ENCODE measurements around the gene MFAP3L. TPM values are rescaled to one million over a fixed set of nuclear protein-coding genes. Genes with fewer than 3 reads are reported as not detected.

The MFAP3L gene
- total RNA-seq, 3 donors from 2014 or later, result 2.5 to 10.8 (median 3.6) TPM

GRCh38 chr4:169975131-169975837, 50.9 kb downstream of the MFAP3L start:
- Histone ChIP-seq H3K4me1 (ENCODE audit: low read depth) (no peaks in the 10 kb centered on the region), H3K36me3 (ENCODE audit: low read depth) (no peaks in the 10 kb centered on the region), H3K4me3 (no peak overlapping the region), H3K9me3 (no peaks in the 10 kb centered on the region)
- DNase-seq (no peak), ATAC-seq (no peak)
- intact Hi-C loops (cut with DNase I, micrococcal nuclease), result no loop called here
- TF ChIP-seq, protein P1, sequence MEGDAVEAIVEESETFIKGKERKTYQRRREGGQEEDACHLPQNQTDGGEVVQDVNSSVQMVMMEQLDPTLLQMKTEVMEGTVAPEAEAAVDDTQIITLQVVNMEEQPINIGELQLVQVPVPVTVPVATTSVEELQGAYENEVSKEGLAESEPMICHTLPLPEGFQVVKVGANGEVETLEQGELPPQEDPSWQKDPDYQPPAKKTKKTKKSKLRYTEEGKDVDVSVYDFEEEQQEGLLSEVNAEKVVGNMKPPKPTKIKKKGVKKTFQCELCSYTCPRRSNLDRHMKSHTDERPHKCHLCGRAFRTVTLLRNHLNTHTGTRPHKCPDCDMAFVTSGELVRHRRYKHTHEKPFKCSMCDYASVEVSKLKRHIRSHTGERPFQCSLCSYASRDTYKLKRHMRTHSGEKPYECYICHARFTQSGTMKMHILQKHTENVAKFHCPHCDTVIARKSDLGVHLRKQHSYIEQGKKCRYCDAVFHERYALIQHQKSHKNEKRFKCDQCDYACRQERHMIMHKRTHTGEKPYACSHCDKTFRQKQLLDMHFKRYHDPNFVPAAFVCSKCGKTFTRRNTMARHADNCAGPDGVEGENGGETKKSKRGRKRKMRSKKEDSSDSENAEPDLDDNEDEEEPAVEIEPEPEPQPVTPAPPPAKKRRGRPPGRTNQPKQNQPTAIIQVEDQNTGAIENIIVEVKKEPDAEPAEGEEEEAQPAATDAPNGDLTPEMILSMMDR (IDR thresholded peaks at IDR 0.05), result no peak

DNA sequence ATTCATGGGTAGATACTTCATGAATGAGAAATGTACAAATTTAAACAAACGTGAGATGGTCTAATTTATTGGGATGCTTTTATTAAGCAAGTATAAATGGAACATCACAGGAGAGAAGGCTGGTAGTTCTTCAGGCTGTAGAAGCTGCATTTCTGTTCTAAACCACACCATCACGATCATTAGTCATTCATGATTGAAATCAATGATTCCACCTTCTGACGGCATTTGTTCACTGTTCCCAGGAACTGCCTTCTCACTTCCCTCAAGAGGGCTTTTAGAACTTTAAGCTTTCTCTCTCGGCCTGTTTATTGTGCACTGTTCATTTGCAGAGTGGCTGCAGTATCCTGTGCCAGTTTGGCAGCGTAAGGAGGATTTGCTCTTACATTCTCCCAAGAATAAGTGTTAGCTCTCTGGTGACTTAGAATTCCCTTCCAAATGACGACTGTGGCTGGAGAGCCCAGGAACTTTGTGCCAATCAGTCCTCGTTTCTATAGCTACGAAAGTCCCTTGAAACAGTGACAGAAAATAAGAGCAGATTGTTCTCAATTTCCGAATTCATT, 54.7 kb downstream of the MFAP3L start:
- no peak for ATAC-seq
- no peaks in the 10 kb centered on the region for H3K36me3 ChIP-seq (ENCODE audit: low read depth)
- TF ChIP-seq, protein P1 (IDR thresholded peaks at IDR 0.05), result no peak
- no peak for DNase-seq
- H3K9me3 ChIP-seq, result no peaks in the 10 kb centered on the region
- intact Hi-C loops (cut with DNase I, micrococcal nuclease), result no loop called here
- H3K4me1 ChIP-seq (ENCODE audit: low read depth), result no peaks in the 10 kb centered on the region
- no peak overlapping the region for H3K4me3 ChIP-seq

DNA sequence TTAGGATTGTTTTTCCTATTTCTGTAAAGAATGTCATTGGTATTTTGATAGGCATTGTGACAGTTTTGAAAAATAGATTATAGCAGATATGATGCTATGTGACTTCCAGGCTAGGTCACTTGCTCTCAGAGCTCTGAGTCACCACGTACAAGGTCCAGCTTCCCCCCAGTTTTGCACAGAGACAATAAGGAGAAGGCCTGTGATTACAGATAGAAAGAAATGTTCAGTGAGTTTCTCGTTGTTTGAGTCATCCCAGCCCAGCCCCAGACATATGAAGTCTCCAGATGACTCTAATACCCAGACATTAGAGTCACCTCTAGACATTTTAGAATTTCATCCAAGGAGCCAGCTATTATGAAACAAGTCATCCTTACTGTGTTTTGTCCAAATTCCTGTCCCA, 57.2 kb downstream of the MFAP3L start:
- Histone ChIP-seq H3K4me1 (ENCODE audit: low read depth) (no peaks in the 10 kb centered on the region), H3K36me3 (ENCODE audit: low read depth) (no peaks in the 10 kb centered on the region), H3K9me3 (no peaks in the 10 kb centered on the region), H3K4me3 (no peak overlapping the region)
- no peak for DNase-seq
- TF ChIP-seq, protein P1 (IDR thresholded peaks at IDR 0.05), result no peak
- intact Hi-C loops (cut with DNase I, micrococcal nuclease), result no loop called here
- no peak for ATAC-seq

- DNase-seq (no peak), ATAC-seq (no peak)
- H3K4me3 ChIP-seq, result no peak overlapping the region
- TF ChIP-seq, protein P1 (IDR thresholded peaks at IDR 0.05), result no peak
- no peaks in the 10 kb centered on the region for H3K9me3 ChIP-seq
- intact Hi-C loops (cut with DNase I, micrococcal nuclease), result no loop called here
- H3K4me1 ChIP-seq (ENCODE audit: low read depth), result no peaks in the 10 kb centered on the region
- H3K36me3 ChIP-seq (ENCODE audit: low read depth), result no peaks in the 10 kb centered on the region
Measured at GRCh38 chr4:169963998-169964397, 62.2 kb downstream of the MFAP3L start.

DNA sequence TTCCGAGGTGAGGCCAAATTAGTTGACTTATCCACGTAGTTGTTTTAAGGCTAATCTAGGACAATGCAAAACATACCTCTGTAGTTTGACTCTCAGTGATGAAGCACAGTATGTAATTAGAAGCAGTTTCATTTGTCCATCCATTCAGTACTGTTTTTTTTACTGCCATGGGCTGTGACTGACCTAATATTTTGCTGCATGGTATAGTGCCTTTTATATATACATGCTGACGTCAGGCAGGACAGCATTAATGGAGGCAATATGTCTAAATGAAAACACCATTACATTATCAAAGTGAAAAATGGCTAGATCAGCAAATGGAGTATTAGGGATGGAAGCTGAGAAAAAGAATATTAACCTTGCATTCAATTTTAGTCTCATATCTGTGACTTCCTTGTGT, 66.9 kb downstream of the MFAP3L start:
- intact Hi-C loops (cut with DNase I, micrococcal nuclease), result no loop called here
- no peak for DNase-seq
- no peaks in the 10 kb centered on the region for H3K4me1 ChIP-seq (ENCODE audit: low read depth)
- TF ChIP-seq, protein P1 (IDR thresholded peaks at IDR 0.05), result no peak
- no peaks in the 10 kb centered on the region for H3K9me3 ChIP-seq
- no peaks in the 10 kb centered on the region for H3K36me3 ChIP-seq (ENCODE audit: low read depth)
- no peak overlapping the region for H3K4me3 ChIP-seq
- no peak for ATAC-seq

Measured in mucosa of descending colon (tissue), 3 donors.